ENCODE measurements around the gene NPAS3. TPM values are rescaled to one million over a fixed set of nuclear protein-coding genes. Genes with fewer than 3 reads are reported as not detected.

The NPAS3 gene
- total and polyA plus RNA-seq, 2 donors (not counting 3 experiments of a cell fraction or from before 2014, with no cell fraction given), result 0.10 to 0.13 TPM

DNA sequence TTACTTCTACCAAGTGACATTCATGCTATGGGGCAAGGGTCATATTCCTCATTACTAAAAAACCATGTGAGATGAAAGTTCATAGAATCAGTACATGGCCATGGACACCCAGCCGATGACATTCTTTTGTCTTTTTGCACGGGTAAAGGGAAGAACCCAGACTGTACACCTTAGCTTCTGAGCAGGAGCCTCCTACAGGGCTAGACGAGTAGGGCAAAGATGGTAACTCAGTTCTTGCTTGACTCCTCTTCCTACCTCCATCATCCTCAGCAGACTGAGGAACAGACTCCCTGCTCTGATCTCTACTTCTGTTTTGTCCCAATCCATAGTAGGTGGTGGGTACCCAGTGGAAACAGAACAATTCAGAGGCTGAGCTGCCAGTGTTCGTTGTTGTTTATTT is 281.3 kb downstream of the NPAS3 start:
- intact Hi-C loops (cut with micrococcal nuclease) (no loop called here), dilution Hi-C loops (cut with MboI; ENCODE audit: extremely low pct_ligation_motif_present, low sequenced_read_pairs) (no loop called here)
- H3K4me2 ChIP-seq (ENCODE audit: insufficient read depth, low read length), result no peak overlapping the region
- H2AFZ ChIP-seq (ENCODE audit: low read depth, low read length), result no peak overlapping the region
- no TSS peak for BruUV-seq (replicated peaks)
- H3K79me2 ChIP-seq (ENCODE audit: control insufficient read depth, insufficient read depth, low read length), result no peaks in the 10 kb centered on the region
- DNase-seq (ENCODE audit: low read depth, low spot score) (no peak), FAIRE-seq (no peak)
- H3K9me3 ChIP-seq (replicated peaks; ENCODE audit: control insufficient read depth, insufficient read depth, low read length), result no peaks in the 10 kb centered on the region
- no peaks in the 10 kb centered on the region for H4K20me1 ChIP-seq (replicated peaks; ENCODE audit: control insufficient read depth, extremely low read depth, insufficient read depth, low read length)
- H3K27ac ChIP-seq (ENCODE audit: insufficient read depth, low read depth, low read length), result no peak overlapping the region
- CTCF ChIA-PET, result interaction anchor here (0.6 kb wide), 1 partner anchor 163 kb away, joined by 5 read pairs; no protein-coding TSS in a partner anchor
- H3K4me3 ChIP-seq (replicated peaks in 1 of 3; ENCODE audit: insufficient read depth in 1 of 3, low read depth in 1 of 3, low read length in 3 of 3), result no peak overlapping the region
- POLR2A ChIA-PET, result no interaction called here
- no peaks in the 10 kb centered on the region for H3K36me3 ChIP-seq (ENCODE audit: control insufficient read depth in 2 of 2, extremely low read depth in 1 of 2, insufficient read depth in 2 of 2, low read length in 2 of 2)
- H3K27me3 ChIP-seq (ENCODE audit: control insufficient read depth in 2 of 2, insufficient read depth in 2 of 2, low read length in 2 of 2), result no peaks in the 10 kb centered on the region
- H3K4me1 ChIP-seq (ENCODE audit: control insufficient read depth, extremely low read depth, insufficient read depth, low read length), result no peaks in the 10 kb centered on the region
- no peaks in the 10 kb centered on the region for H3K9me1 ChIP-seq (replicated peaks; ENCODE audit: control insufficient read depth, extremely low read depth, insufficient read depth, low read length)
- no peak overlapping the region for H3K9ac ChIP-seq (replicated peaks; ENCODE audit: extremely low read depth, insufficient read depth, low read length)
- no peak for TF ChIP-seq FOS (IDR thresholded peaks at IDR 0.05; ENCODE audit: borderline replicate concordance, insufficient read depth, low read length)
- no peak for TF ChIP-seq POLR2AphosphoS5 (IDR thresholded peaks at IDR 0.05; ENCODE audit: insufficient read depth, low read depth, low read length)
- TF ChIP-seq, protein P1, sequence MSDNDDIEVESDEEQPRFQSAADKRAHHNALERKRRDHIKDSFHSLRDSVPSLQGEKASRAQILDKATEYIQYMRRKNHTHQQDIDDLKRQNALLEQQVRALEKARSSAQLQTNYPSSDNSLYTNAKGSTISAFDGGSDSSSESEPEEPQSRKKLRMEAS (IDR thresholded peaks at IDR 0.05; ENCODE audit: insufficient read depth, insufficient read length), result no peak
- TF ChIP-seq POLR2A (IDR thresholded peaks at IDR 0.05; ENCODE audit: low read depth, low read length), result no peak
- TF ChIP-seq, protein P2, sequence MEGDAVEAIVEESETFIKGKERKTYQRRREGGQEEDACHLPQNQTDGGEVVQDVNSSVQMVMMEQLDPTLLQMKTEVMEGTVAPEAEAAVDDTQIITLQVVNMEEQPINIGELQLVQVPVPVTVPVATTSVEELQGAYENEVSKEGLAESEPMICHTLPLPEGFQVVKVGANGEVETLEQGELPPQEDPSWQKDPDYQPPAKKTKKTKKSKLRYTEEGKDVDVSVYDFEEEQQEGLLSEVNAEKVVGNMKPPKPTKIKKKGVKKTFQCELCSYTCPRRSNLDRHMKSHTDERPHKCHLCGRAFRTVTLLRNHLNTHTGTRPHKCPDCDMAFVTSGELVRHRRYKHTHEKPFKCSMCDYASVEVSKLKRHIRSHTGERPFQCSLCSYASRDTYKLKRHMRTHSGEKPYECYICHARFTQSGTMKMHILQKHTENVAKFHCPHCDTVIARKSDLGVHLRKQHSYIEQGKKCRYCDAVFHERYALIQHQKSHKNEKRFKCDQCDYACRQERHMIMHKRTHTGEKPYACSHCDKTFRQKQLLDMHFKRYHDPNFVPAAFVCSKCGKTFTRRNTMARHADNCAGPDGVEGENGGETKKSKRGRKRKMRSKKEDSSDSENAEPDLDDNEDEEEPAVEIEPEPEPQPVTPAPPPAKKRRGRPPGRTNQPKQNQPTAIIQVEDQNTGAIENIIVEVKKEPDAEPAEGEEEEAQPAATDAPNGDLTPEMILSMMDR (IDR thresholded peaks at IDR 0.05; ENCODE audit: extremely low read depth in 1 of 2, insufficient read depth in 1 of 2, low read depth in 1 of 2, low read length in 2 of 2), result no peak
- TF ChIP-seq GATA2 (IDR thresholded peaks at IDR 0.05; ENCODE audit: insufficient read depth, insufficient read length, low read depth, low read length), result no peak
- TF ChIP-seq EZH2 (IDR thresholded peaks at IDR 0.05; ENCODE audit: borderline replicate concordance, low read depth, low read length, severe bottlenecking), result no peak
- no peak for TF ChIP-seq JUN (IDR thresholded peaks at IDR 0.05; ENCODE audit: borderline replicate concordance, insufficient read depth, insufficient read length, low read depth)
- no peak for TF ChIP-seq MYC (IDR thresholded peaks at IDR 0.05; ENCODE audit: low read depth, low read length)

Data from endothelial cell of umbilical vein (primary cell).